Fibroblast of skin of right quadriceps (primary cell): Measurements from ENCODE around the gene ARHGAP40.

Experiments used
- DNase-seq: peaks from one replicate; pipeline ENCODE4 v3.0.0-alpha.2; 2013

ARHGAP40 gene

DNA sequence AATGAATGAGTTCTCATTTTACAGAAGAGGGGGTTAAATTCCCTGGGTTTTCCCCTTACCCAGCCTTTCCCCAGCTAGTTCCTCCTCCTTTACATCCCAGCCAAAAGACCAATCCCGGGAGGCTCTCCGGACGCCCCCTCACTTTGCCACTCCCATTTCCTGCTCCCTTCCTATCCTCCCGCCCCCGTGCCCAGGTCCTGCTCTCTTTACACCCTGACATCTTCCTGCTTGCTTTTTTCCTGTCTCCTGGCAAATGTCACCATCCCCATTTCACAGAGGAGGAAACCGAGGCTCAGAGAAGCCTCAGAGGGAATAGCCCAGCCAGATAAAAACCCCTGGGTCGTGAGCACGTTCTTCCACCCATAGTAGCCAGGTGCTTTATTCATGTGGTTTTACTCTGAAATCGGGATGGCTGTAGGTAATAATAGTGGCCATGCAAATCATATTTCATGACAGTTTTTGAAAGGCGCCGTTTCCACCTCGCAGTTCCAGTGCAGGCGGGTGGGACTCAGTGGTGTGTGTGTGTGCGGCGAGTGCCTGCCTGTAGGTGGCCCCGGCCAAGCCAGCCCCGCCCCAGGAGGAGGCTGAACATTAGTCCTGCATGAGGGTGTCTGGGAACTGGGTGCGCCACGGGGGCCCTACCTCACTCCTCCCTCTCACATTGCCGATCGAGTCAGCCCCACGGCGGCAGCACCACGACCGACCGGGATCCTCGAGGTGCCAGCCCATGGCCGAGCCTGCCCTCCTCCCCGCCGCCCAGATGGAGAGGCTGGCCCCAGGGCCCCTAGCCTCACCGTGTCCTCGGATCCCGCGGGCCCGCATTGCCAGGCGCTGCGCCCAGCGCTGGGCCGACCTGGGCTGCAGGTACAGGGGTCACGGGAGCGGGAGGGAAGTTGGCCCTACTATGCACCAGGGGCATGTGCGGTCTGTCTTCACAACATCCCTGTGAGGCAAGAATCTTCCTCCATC lies at the start of gene ARHGAP40:
Gene ARHGAP40 (plus strand): TSS at position 594 of the 969 bp plus-strand sequence.
- no peak for DNase-seq

DNA sequence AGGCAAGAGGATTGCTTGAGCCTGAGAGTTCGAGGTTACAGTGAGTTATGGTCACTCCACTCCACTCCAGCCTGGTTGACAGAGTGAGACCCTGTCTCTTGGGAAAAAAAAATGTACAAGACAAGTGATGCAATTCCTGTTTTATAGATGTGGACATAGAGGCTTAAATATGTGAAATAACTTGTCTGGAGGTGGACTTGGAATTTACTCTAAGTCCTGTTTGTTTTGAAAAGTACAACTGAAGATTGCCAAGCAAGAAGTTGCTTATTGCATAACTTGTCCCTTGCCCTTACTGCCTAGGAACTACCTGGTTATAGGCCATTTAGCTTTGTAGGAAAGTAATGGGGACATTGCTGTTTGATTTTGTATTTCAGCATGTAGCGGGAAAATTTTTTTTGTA lies 46.6 kb upstream of the ARHGAP40 start:
- no peak for DNase-seq

DNA sequence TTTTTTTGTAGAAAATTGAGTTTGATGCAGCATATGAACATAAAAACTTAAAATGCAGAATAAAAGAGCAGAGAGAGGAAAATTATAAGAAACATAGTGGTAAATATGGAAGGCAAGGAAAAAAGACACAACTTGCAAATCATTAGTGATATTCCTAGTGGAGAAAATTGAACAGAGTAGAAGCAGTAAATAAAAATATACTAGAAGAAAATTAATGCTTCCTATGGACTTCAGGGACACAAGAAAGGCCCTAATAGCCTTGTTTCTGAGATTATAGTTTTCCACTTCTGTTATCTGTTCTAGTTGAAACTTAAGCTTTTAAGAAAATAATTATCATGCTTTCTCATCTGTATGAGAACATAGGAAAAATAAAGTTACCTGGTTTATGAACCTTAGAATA lies 46.2 kb upstream of the ARHGAP40 start:
- no peak for DNase-seq

DNA sequence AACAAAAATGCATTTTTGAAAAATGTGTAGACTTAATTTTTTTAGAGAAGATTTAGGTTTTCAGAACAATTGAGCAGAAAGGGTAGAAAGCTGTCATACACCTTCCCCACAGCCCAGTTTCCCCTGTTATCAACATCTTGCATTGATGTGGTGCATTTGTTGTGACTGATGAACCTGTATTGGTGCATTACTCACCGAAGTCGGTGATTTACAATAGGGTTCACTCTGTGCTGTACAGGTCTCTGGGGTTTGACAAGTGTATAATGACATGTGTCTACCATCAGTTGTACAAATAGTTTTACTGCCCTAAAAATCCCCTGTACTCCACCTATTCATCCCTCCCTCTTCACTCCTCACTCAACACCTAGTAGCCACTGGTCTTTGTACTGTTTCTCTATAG lies 44.4 kb upstream of the ARHGAP40 start:
- DNase-seq, result no peak

DNA sequence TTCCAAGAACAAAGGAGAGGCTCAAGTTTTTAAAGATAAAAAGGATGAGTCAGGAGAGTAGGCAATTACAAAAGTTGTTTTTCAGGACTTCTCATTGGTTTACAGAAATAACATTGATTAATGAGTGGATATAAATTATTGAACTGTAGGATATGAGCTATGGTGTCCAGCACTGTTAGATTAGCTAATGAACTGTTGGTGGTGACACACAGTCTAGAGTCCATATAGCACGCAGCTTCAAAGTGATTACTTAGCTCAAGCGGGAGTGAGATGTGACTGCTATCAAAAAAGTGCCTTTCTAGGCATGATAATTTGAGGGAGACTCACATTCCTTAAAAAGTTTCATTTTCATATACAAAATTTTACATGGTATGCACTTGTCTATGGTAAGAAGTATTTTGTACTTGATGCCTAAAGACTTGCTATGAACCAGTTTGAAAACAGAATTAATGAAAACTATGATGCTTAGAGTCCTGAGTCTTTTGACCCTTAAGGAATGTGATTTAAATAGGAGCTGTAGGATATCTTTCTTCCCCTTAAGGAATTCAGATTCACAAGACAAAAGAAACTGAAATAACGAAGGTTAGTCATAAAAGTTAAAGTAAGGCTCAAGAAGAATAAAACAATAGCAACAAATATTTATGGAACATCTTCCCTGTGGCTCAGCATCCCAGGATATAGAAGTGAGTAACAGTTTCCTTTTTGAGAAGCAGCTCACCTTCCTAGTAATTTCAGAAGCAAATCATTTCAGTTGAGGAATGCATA lies 42.8 kb upstream of the ARHGAP40 start:
- no peak for DNase-seq

DNA sequence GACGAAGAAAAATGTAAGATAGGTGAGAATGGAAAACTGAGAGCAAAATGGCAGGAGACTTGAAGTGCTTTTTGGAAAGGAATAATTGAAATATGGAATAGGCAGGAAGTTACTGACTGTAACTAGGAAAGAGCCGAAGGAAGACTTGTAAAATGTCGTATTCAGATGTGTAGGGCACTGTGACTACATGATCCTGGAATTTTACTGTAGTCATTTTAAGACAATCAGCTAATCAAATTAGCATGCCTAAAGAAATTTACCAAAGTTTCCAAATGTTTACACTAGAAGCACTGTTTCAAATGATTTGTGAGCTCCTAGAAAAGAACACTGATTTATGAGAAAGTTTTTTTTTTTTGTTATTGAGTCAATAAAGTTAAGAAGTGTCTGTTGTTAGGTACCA lies 41.8 kb upstream of the ARHGAP40 start:
- DNase-seq, result peak; percentile 16

DNA sequence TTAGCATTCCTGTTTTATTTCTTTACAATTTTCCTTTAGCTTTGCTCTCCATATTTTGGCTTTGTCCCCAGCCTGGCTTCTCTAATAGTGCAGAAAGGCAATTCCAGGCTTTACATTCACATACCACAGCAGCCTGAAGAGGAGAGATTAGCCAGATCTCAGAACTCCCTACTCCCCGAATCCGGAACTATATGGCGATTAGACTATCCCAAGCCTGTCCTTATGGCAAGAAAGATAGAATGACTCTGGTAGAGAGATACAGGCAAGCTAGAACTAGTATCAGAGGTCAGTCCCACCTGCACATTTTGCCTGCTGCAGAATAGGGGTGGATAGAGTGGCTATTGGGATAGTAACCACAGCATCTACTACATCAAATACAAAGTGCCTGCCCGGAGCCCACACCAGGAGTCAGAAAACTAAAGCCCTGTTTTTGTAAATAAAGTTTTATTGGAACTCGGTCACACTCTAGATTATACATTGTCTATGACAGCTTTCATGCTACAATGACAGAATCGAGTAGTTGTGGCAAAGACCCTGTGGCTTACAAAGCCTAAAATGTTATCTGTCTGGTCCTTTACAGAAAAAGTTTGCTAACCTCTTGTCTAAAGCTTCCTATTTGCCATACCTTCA lies 37.7 kb upstream of the ARHGAP40 start:
- no peak for DNase-seq

DNA sequence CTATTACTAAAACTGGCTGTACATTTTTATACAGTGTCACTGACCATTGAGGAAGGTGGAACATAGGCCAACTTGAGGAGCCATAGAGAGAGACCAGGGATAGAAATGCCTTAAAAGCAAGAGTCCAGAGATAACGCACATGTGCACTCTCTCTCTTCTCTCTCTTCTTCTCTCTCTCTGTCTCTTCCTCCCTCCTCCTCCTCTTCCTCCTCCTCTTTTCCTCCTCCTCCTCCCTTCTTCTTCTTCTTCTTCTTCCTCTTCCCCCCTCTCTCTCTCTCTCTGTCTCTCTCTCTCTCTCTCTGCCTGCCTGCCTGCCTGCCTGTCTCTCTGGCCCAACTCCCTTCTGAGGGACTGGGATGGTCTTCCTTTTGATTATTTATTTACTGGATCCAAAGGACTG lies 36.9 kb upstream of the ARHGAP40 start:
- DNase-seq, result no peak

DNA sequence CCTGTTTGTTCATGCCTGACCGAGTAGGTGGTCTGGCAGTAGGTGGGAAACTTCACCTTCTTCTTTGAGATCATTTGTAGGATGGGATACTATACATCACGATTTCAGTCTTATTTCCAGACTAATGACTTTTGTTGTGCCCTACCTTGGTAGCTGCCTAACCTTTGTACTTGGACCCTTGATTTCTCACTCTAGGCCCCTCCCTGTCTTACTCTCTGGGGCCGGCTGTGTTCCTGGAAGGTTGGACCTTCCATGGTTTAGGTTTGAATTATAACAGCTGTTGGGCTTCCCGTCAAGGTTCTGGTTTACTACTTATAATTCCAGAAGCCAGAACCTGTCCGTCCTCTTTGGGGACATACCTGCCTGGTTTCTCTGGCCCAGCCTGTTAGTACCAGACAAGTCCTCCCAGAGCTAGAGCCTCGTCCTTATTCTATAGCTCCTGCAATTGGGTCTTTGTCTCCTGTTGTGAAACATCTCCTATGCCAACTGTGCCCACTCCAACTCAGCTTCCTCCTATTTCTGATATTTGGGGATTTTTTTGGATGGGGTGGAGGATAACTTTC lies 35.5 kb upstream of the ARHGAP40 start:
- DNase-seq, result no peak

DNA sequence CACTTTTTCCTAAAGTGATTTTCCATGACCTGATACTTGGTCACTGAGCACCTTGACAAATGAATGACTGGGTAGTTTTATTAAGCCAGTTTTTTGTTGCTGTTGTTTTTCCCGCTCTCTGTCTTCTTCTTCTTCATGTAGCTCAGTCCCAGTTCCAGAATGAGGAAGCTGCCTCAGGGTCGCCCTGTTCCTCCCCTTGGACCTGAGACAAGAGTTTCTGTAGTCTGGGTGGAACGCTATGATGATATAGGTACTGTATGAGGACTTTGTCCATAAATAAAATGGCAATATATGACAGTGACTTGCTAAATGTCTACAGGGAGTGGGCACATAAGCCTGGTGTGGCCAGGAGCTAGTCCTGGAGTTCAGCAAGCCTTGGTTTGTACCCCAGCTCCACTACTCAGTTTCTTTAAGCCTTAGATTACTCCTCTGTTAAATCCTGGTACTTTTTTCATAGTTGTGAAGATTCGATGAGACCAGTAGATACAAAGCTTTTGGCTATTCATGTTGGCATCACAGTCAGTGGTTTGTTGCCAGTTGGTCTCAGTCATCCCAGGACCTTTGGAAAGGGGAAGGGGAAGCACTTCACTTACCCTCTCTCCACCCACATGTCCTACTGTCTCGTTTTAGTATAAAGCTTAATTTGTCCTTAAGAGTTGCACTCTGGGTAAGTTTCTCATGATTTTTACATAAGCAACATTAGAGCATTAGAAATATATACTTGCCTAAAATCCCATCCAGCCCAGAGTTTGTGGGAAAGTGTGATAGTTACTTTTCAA lies 31.7 kb upstream of the ARHGAP40 start:
- DNase-seq, result no peak

DNA sequence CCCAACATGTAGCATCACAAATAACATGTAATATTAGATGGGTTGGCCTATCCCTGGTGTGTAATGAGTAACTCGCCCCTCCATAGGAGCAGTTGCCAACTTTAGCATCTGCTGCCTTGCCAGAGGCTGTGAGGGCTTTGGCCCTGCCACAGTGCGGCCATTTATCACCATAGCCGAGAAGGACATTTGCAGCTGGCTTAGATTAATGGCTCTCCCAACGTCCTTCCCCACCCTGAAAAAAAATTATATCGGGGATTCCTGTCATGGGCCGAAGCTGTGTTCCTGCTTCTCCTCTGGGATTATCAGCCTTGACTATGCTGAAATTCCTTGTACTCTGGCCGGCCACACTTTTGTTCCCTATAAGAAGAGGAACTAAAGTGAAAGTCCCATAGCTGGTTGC lies 28.2 kb upstream of the ARHGAP40 start:
- no peak for DNase-seq

DNA sequence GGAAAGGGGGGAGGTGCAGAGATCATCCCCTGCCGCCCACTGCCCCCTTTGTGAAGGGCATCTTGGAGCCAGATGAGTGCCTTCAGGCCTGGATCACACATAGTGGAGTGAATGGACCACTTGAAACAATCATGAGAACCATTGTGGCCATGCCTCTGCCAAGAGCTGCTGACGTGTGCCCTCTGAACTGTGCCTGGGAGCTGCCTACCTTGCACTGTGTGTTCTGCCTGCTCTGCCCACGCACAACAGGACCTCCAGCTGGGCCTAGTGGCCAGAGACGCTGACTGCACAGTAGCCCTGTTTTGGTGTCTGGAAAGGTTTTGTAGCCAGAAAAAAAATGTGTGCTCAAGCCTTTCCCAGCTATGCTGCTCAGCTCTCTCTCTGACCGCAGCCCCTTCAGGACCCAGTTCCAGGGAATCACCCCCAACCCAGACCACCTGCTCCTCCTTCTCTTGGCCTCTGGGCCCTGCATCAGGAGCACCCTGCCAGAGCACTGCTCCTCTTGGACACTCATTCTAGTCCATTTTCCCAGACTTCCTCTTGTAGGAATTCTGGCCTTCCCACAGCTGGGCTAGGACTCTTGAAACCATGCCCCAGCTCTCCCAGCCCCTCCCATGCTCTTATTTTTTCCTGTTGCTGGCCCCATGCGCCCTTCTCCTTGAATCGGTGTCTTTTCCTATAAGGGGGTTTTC lies 22.2 kb upstream of the ARHGAP40 start:
- no peak for DNase-seq

DNA sequence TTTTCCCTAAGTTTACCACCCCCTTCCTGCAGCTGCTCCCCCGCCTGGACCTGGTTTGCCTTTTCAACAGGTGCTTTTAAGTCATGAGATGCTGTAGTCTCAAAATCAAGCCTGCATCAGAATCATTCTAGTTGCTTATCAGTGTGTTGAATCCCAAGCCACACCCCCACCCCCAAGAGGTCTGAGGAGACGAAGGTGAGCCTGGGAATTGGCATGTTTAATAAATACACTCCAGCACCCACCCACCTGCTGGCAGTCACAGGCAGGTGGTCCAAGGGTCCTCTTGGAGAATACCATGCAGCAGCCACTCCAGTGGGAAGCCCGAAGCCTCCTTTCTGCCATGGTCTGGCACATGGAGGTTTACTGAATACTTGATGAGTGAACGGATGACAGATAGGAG lies 21.7 kb upstream of the ARHGAP40 start:
- DNase-seq, result no peak

DNA sequence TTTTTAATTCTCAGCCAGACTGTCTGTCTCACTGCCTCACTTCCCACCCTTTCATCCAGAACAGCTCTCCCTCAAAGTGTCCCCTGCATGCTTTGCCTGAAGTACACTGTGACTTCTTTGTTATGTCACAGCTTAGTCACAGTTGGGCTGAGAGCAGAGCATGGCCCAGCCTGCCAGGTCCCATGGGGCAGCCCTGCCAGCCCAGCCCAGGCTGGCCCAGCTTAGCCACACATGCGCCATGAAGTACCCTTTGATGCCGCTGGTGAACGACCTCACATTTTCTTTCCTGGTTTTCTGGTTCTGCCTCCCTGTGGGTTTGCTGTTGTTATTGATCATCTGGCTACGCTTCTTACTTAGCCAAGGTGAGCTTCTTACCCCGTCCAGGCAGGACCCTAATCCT lies 20.6 kb upstream of the ARHGAP40 start, which contains the start of gene ADIG:
Gene ADIG (plus strand): TSS at position 185 of the 400 bp plus-strand sequence. CDS start 54 bp downstream, at position 239.
- no peak for DNase-seq

DNA sequence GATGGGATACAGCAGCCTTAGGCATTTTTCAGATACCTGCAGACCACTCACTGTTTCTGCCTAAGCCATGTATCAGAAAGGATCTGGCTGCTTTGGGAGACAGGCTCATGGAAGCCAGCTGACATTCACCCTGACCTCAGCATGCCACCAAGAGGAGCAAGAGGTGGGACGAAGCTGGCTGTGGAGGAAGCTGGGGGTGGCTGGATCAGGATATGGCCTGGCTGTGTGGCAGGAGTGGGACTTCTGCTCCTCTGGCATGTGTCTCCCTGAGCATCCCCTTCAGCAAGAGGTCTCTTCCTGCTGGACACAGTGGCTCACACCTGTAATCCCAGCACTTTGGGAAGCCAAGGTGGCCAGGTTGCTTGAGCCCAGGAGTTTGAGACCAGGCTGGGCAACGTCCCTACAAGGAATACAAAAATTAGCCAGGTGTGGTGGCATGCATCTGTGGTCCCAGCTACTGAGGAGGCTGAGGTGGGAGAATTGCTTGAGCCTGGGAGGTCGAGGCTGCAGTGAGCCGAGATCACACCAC lies 19.7 kb upstream of the ARHGAP40 start:
- no peak for DNase-seq

DNA sequence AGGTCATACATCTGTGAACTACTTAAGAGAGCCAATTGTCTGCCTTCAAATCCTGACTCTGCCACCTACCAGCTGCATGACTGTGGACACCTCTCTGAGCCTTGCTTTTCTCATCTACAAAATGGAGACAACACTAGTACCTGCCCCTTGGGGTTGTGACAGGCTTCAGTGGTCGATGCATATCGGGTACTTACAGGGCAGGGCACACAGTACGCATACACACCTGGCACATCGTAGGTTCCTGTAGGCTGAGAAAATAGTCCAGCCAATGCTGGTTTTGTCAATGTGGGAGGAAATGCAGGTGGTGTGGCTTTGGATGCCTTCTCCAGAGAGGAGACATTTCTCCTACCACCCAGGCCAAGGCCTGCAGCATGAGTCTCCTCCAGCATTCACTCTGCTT lies 18.3 kb upstream of the ARHGAP40 start:
- no peak for DNase-seq

DNA sequence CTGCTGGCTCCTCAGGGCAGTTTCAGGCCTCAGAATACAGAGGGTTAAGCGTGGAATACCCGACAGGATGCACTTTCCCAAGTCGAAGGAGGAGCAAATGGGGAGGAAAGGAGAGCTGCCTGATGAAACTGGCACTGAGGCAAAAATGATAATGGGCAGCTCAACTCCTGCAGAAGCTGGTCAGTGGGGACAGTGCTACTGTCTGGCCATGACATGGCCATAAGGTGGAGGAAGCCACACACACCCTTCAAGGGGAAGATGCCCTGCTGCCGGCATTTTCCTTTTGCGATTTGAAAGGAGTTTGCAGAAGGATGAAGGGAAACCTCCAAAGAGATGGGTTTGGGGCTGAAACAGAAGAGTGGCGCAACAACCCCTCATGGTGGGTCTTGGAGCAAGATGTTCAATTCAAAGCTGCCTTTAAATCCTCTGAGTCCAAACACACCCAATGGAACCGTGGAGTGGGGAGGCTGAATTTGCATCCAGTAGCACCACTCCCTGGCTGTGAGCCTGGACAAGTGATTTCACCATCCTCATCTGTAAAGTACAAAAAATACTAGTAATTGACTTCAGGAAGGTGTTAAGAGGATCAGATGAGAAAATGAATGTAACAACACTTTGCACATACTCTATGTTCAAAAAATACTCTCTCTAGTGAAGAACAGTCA lies 17.4 kb upstream of the ARHGAP40 start:
- DNase-seq, result no peak

DNA sequence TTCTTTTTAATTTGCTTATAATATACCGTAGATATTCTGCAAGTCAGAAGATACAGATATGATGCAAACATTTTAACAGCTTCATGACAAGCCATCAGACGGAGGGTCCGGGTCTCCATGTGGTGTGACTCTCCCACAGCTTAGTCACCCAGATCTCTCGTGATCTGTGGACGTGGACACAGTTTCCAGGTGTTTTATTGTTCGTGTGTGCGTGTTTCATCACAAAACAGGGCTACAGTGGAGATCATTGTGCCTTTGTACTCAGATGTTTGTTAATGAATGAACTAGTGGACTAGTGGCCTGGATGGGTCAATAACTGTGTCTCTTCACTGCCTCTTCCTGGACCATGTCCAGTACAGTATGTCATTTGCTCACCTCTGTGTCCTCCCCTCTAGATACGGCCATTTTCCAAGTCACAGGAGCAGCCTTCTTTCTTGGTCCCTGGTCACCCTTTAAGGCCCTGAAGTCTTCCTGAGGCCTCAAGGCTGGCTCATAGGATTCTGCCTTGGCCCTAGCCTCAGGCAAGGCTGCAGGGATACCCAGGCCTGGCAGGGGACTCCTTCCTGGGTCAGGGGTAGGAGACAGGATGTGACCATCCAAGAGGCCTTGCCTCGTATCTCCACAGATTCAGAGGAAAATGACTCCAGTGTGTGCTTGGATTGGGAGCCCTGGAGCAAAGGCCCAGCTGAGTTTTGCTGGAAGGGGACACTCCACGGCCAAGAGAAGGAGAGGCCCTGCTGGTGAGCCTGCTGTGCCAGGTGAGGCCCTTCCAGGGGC lies 16.0 kb upstream of the ARHGAP40 start:
- no peak for DNase-seq

DNA sequence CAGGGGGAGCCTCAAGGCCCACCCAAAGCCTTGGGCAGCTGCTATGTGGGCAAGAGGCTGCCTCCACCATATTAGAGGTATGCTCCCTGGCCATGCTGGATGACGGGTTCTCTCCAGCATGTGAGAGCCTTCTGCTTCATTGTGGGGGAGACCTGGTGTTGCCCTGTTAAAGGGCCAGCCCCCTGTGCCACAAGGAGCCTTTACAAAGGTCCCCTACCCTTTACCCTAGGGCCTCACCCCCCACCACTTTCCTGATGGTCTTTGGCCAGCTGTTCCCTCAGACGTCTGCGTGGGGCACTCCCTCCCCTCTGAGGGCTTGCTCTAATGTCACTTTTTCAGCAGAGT lies 15.5 kb upstream of the ARHGAP40 start:
- DNase-seq, result no peak

DNA sequence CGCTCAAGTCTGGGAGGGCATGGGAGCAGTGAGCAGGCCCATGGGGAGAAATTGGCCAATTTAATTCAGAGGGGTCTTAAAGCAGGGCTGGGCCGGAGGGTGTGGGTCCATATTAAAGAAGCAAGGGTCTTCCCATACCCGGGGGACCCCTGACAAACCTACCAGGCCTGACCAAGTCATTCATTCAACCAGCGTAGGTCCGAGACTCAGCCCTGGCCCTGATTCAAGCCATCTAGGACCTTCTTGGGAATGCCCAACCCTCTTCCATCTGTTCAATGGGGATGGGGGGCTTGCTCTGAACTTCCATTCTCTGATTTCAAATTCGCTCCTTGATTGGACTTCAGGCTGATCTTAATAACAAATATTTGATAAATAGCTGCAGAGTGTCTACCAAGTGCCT lies 13.3 kb upstream of the ARHGAP40 start:
- no peak for DNase-seq
